C4-2B (cell line): Measurements from ENCODE around the gene GDF7.

Experiments
- H3K27ac ChIP-seq: fragments of 450-650 bp; 2 replicates; pipeline ENCODE4 v1.5.1; 2017
- ZFX ChIP-seq: fragments of 450-650 bp; IDR thresholded peaks from 2 replicates; pipeline ENCODE4 v1.6.1; 2017
- TF ChIP-seq, protein P1 (sequence below): fragments of 450-650 bp; conservative IDR thresholded peaks from 2 replicates; pipeline ENCODE4 v1.5.1; 2017; ENCODE audit warnings: mild to moderate bottlenecking

The GDF7 gene

DNA sequence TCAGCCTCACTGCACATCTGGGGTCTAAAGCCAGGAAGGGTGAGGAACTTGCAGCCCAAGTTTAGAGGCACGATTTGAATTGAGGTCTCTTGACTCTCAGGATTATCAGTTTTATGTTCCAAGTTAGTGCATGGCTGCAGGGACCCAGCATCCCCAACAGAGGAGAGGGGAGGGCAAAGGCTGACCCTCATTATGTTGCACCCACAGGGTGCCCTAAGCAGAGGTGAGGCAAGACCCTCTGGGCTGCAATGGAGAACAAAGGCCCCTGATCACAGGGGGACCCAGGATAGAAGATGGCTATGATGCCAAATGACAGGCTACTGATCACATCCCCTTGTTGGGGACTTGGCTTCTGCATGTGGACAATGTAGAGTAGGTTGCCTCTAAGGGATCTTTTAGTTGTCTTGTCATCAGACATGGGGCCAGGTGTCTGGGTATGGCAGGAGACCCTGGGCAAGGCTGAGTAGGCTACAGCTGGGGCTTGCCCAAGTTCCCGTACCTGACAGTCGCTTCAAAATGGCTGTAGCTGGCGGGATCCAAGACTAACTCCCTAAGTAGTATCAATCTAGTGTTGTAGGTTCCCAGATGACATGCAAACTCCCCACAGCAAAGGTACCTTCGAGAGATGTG is 4.5 kb upstream of the GDF7 start:
- H3K27ac ChIP-seq = no peak overlapping the region
- TF ChIP-seq ZFX = no peak
- TF ChIP-seq, protein P1, sequence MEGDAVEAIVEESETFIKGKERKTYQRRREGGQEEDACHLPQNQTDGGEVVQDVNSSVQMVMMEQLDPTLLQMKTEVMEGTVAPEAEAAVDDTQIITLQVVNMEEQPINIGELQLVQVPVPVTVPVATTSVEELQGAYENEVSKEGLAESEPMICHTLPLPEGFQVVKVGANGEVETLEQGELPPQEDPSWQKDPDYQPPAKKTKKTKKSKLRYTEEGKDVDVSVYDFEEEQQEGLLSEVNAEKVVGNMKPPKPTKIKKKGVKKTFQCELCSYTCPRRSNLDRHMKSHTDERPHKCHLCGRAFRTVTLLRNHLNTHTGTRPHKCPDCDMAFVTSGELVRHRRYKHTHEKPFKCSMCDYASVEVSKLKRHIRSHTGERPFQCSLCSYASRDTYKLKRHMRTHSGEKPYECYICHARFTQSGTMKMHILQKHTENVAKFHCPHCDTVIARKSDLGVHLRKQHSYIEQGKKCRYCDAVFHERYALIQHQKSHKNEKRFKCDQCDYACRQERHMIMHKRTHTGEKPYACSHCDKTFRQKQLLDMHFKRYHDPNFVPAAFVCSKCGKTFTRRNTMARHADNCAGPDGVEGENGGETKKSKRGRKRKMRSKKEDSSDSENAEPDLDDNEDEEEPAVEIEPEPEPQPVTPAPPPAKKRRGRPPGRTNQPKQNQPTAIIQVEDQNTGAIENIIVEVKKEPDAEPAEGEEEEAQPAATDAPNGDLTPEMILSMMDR = no peak

DNA sequence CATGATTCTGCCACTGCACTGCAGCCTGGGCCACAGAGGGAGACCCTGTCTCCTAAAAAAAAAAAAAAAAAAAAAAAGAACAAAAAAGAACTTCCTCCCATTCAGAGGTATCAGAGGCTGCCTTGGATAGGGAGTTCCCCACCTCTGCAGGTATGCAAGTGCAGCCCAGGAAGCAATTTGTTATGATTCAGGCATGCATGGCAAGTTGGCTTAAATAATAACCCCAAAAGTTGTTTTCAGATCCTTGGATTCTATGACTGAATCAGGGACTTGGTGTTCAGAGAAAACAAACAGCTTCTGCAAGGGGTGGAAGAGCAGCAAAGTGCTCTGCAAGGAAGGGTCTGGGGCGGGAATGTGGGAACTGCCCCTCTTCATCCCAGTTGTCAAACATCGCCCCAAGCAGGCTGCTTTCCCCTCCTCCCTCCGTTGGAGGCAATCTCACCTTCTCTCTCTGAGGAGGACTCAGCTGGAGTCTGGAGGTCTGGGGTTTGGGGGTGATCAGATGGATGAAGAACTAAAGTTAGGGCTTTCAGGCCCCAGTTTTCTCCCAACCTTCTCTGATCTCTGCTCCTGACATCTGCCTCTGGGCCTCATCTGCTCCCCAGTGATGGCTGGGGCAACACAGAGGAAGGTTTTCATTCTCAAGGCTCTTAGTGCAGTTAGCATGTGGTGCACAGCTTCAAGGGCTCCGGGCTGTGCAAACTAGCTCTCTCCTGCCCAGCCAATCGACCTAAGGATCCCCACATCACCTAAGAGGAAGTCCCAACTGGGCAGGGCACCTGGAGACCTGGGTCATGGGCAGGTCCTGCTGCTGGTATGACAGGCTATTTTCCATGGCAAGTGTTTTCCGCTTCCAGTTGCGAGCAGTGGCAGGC is 3.5 kb upstream of the GDF7 start:
- no peak overlapping the region for H3K27ac ChIP-seq
- no peak for TF ChIP-seq ZFX
- TF ChIP-seq, protein P1 = no peak

GRCh38 chr2:20664071-20664390 is 2.9 kb upstream of the GDF7 start:
- no peak overlapping the region for H3K27ac ChIP-seq
- no peak for TF ChIP-seq ZFX
- TF ChIP-seq, protein P1 = no peak

DNA sequence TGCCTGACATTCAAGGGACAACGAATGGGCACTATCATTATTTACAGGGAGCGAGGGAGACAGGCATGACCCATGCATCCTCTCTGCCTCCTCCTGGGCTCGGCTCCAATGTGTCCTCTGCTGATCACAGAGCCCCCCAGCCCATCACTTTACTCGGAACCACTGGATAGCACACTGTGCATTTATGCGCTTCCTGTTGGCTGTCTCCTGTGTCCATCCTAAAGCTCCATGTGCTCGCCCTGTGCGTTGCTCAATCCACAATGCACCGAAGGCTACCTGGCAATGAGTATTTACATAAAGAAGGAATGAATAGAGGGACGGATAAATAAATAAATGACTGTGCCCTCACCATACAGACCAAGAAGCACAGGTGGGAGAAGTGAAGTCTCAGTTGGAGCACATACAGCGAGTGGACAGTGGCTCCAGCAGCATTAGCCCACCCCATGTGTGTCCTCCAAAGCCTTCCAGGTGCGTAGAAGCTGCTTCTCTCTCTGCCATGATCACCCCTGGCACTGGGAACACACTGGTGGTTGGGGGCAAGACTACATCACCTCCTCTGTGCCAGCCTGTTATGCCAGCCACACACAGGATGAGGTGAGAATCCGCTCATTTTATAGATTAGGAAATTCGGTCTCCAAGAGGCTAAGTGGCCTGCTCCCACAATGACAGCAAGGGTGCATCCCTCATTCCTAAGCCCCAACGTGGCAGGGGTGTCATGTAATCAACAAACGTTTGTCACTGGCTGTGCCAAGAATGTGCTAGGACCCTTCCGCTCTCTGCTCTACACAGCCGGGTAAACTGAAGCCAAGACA is 2.3 kb upstream of the GDF7 start:
- H3K27ac ChIP-seq = no peak overlapping the region
- TF ChIP-seq ZFX = no peak
- TF ChIP-seq, protein P1 = no peak

- TF ChIP-seq ZFX = no peak
- TF ChIP-seq, protein P1 = no peak
- no peak overlapping the region for H3K27ac ChIP-seq
Measured at GRCh38 chr2:20665243-20666004, 1.5 kb upstream of the GDF7 start.

DNA sequence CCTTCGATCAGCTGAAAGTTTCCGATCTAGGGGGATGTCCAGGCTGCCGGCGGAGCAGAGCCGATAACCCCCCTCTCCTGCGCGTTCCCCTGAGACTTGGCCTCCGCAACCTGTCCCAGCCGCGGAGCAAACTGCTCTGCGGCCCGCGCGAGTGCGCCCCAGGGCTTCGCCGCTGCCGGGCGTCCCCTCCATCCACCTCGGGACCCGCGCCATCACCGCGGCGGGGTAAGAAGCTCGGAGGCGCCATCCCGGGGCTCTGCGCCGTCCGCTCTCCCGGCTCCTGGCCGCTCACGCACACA is 990 bp upstream of the GDF7 start:
- no peak for TF ChIP-seq ZFX
- TF ChIP-seq, protein P1 = no peak
- H3K27ac ChIP-seq = no peak overlapping the region
